Gastroesophageal sphincter (tissue), 3 donors: Measurements from ENCODE around the gene AFF3.

Source experiments
- CTCF ChIP-seq, 4 experiments: fragments of 200-600 bp in 2 of 4; fragments of 450-650 bp in 2 of 4; sonication (generic) in 1 of 4; IDR thresholded peaks; one replicate each; pipeline ENCODE4 v1.5.1; 2017 to 2019; ENCODE audit warnings: antibody characterized with exemption in 4 of 4, mild to moderate bottlenecking in 2 of 4, moderate library complexity in 2 of 4
- EP300 ChIP-seq: sonication (generic); formaldehyde crosslinking; IDR thresholded peaks from one replicate; pipeline ENCODE4 v1.6.1; 2017; ENCODE audit warnings: antibody characterized with exemption, mild to moderate bottlenecking
- POLR2A ChIP-seq, 2 donors: fragments of 450-650 bp; IDR thresholded peaks; one replicate each; pipeline ENCODE4 v1.6.1; 2017; ENCODE audit warnings: antibody characterized with exemption in 2 of 2, mild to moderate bottlenecking in 2 of 2, moderate library complexity in 1 of 2

GRCh38 chr2:99777656-99778290 lies 364.6 kb downstream of the AFF3 start:
- TF ChIP-seq POLR2A (IDR thresholded peaks at IDR 0.05) (no peak), CTCF (IDR thresholded peaks at IDR 0.05) (no peak), EP300 (no peak)
